HCT116 (cell line): Measurements from ENCODE around the gene PGGHG. TPM values are rescaled to one million over a fixed set of nuclear protein-coding genes. Genes with fewer than 3 reads are reported as not detected.

Experiments
- ATAC-seq: fragments of 200-7000 bp; cut with Tn5 transposase; 2 replicates; pipeline ENCODE4 v1.9.1; 2020; ENCODE audit warnings: mild to moderate bottlenecking, moderate library complexity
- BruUV-seq: library from RNA; stranded (reverse); fragments of 400-500 nt; replicated peaks from 2 replicates; lab custom pipeline; 2021; lab: Mats Ljungman, UMichigan
- CTCF ChIA-PET: fragments of 300-600 bp; sonication (Branson Sonifier 250); formaldehyde crosslinking; loops from one replicate; lab custom pipeline; 2021; ENCODE audit warnings: antibody characterized with exemption; lab: Charles Lee
- POLR2A ChIA-PET: fragments of 300-600, 350-600 bp; sonication (Branson Sonifier 250); formaldehyde crosslinking; loops from one replicate; lab custom pipeline; 2021; ENCODE audit warnings: antibody characterized with exemption; lab: Charles Lee
- RAD21 ChIA-PET, 2 experiments: fragments of 300-600 bp; sonication (Branson Sonifier 250); formaldehyde crosslinking; loops; one replicate each; lab custom pipeline; 2023; ENCODE audit warnings: low total read pairs in 2 of 2; ENCODE audit not compliant: uncharacterized antibody in 2 of 2, unreplicated experiment in 2 of 2, low non-redundant PET in 1 of 2; lab: Charles Lee
- DNase-seq: peaks from one replicate; pipeline ENCODE4 v3.0.0-alpha.2; 2010; ENCODE audit warnings: low read depth, low spot score
- H2AFZ ChIP-seq: fragments of 200-600 bp; shearing (Covaris generic), sonication (generic); 2 replicates; pipeline ENCODE4 v1.6.1; 2017; ENCODE audit warnings: low read depth, mixed run types, mixed read lengths, antibody characterized with exemption, low read length; ENCODE audit not compliant: poor library complexity, severe bottlenecking
- H3K27ac ChIP-seq: 2 replicates; pipeline ENCODE4 v1.5.1; 2012; ENCODE audit warnings: low read depth, low read length
- H3K27me3 ChIP-seq: fragments of 200-600 bp; sonication (generic); 2 replicates; pipeline ENCODE4 v1.6.1; 2016; ENCODE audit warnings: mixed run types, low read length, mixed read lengths; ENCODE audit not compliant: insufficient read depth
- H3K36me3 ChIP-seq, 2 experiments: fragments of 200-500 bp in 1 of 2; fragments of 200-600 bp in 1 of 2; sonication (Bioruptor generic) in 1 of 2; sonication (generic) in 1 of 2; 2 replicates each; pipeline versions ENCODE4 v1.5.1 to v1.6.1; 2014 to 2016; ENCODE audit warnings: low read length in 2 of 2, inconsistent platforms in 1 of 2, mixed read lengths in 1 of 2, mixed run types in 1 of 2; ENCODE audit not compliant: insufficient read depth in 2 of 2, control insufficient read depth in 1 of 2
- H3K4me1 ChIP-seq, 2 experiments: fragments of 200-600 bp in 1 of 2; sonication (generic) in 1 of 2; 2 replicates each; pipeline versions ENCODE4 v1.5.1 to v1.6.1; 2012 to 2017; ENCODE audit warnings: low read length in 2 of 2, inconsistent platforms in 1 of 2, mild to moderate bottlenecking in 1 of 2, mixed read lengths in 1 of 2, mixed run types in 1 of 2, moderate library complexity in 1 of 2; ENCODE audit not compliant: insufficient read depth in 2 of 2, control insufficient read depth in 1 of 2
- H3K4me2 ChIP-seq: fragments of 200-600 bp; sonication (generic); 2 replicates; pipeline ENCODE4 v1.6.1; 2017; ENCODE audit warnings: mixed run types, low read length, mixed read lengths
- H3K4me3 ChIP-seq, 2 experiments: fragments of 200-600 bp in 1 of 2; sonication (generic) in 1 of 2; replicated peaks in 1 of 2; 2 replicates each; pipeline ENCODE4 v1.5.1; 2011 to 2016; ENCODE audit warnings: low read length in 2 of 2, control low read depth in 1 of 2, low read depth in 1 of 2, mild to moderate bottlenecking in 1 of 2, mixed read lengths in 1 of 2, mixed run types in 1 of 2
- H3K79me2 ChIP-seq: fragments of 200-600 bp; sonication (generic); 2 replicates; pipeline ENCODE4 v1.6.1; 2017; ENCODE audit warnings: mild to moderate bottlenecking, mixed run types, low read length, moderate library complexity, mixed read lengths; ENCODE audit not compliant: insufficient read depth
- H3K9ac ChIP-seq: fragments of 200-600 bp; sonication (generic); 2 replicates; pipeline ENCODE4 v1.6.1; 2016; ENCODE audit warnings: low read length, mixed read lengths
- H3K9me2 ChIP-seq: fragments of 200-600 bp; sonication (generic), shearing (Covaris generic); 2 replicates; pipeline ENCODE4 v1.6.1; 2017; ENCODE audit warnings: mixed run types, mild to moderate bottlenecking, moderate library complexity; ENCODE audit not compliant: insufficient read depth
- H3K9me3 ChIP-seq, 2 experiments: fragments of 200-500 bp in 1 of 2; fragments of 200-600 bp in 1 of 2; sonication (Bioruptor generic) in 1 of 2; sonication (generic) in 1 of 2; 2 replicates each; pipeline ENCODE4 v1.6.1; 2014 to 2017; ENCODE audit warnings: low read length in 2 of 2, mixed read lengths in 2 of 2, inconsistent platforms in 1 of 2, low read depth in 1 of 2, mild to moderate bottlenecking in 1 of 2, mixed run types in 1 of 2, moderate library complexity in 1 of 2; ENCODE audit not compliant: control insufficient read depth in 1 of 2, insufficient read depth in 1 of 2
- H4K20me1 ChIP-seq: fragments of 200-600 bp; sonication (generic), shearing (Covaris generic); 2 replicates; pipeline ENCODE4 v1.6.1; 2017; ENCODE audit warnings: mixed run types, mild to moderate bottlenecking, moderate library complexity; ENCODE audit not compliant: insufficient read depth
- ATF3 ChIP-seq: IDR thresholded peaks from 2 replicates; pipeline ENCODE4 v1.6.1; 2012
- CBX3 ChIP-seq: IDR thresholded peaks from 2 replicates; pipeline ENCODE4 v1.6.1; 2012; ENCODE audit warnings: low read depth
- CTCF ChIP-seq, 3 experiments: fragments of 200-600 bp in 1 of 3; sonication (generic) in 1 of 3; IDR thresholded peaks in 2 of 3; conservative IDR thresholded peaks in 1 of 3; 2 replicates each; pipeline ENCODE4 v1.5.1; 2012 to 2017; ENCODE audit warnings: low read depth in 2 of 3, low read length in 2 of 3, antibody characterized with exemption in 1 of 3, borderline replicate concordance in 1 of 3, control low read depth in 1 of 3, mild to moderate bottlenecking in 1 of 3, mixed read lengths in 1 of 3, mixed run types in 1 of 3, moderate library complexity in 1 of 3; ENCODE audit not compliant: insufficient read depth in 1 of 3
- EGR1 ChIP-seq: IDR thresholded peaks from 2 replicates; pipeline ENCODE4 v1.6.1; 2012; ENCODE audit warnings: low read depth
- ELF1 ChIP-seq: IDR thresholded peaks from 2 replicates; pipeline ENCODE4 v1.6.1; 2012; ENCODE audit warnings: low read depth, borderline replicate concordance
- FOSL1 ChIP-seq: IDR thresholded peaks from 2 replicates; pipeline ENCODE4 v1.6.1; 2012; ENCODE audit warnings: low read depth
- MAX ChIP-seq: IDR thresholded peaks from 2 replicates; pipeline ENCODE4 v1.6.1; 2012
- POLR2A ChIP-seq: IDR thresholded peaks from 2 replicates; pipeline ENCODE4 v1.7.0; 2011; ENCODE audit warnings: borderline replicate concordance; ENCODE audit not compliant: insufficient read depth, insufficient read length; ENCODE audit errors: extremely low read depth
- POLR2AphosphoS5 ChIP-seq: IDR thresholded peaks from 2 replicates; pipeline ENCODE4 v1.6.1; 2011; ENCODE audit warnings: mild to moderate bottlenecking, low read depth, low read length, moderate library complexity
- RAD21 ChIP-seq: IDR thresholded peaks from 2 replicates; pipeline ENCODE4 v1.6.1; 2012; ENCODE audit warnings: low read depth, mild to moderate bottlenecking
- SIN3A ChIP-seq: IDR thresholded peaks from 2 replicates; pipeline ENCODE4 v1.6.1; 2012; ENCODE audit warnings: low read depth
- SP1 ChIP-seq: IDR thresholded peaks from 2 replicates; pipeline ENCODE4 v1.6.1; 2012; ENCODE audit warnings: low read depth
- TCF7L2 ChIP-seq: IDR thresholded peaks from 2 replicates; pipeline ENCODE4 v1.7.0; 2011; ENCODE audit warnings: borderline replicate concordance, inconsistent platforms; ENCODE audit not compliant: insufficient read depth, insufficient read length; ENCODE audit errors: extremely low read depth
- ZFX ChIP-seq: fragments of 450-650 bp; IDR thresholded peaks from 2 replicates; pipeline ENCODE4 v1.6.1; 2017
- ZNF274 ChIP-seq: fragments of 200-500 bp; sonication (Bioruptor generic); IDR thresholded peaks from 2 replicates; pipeline ENCODE4 v1.6.1; 2014; ENCODE audit warnings: mild to moderate bottlenecking, low read depth, low read length, inconsistent platforms
- intact Hi-C: fragments of 100-400 bp; cut with micrococcal nuclease; formaldehyde crosslinking; loops from 2 replicates; pipeline ENCODE4 v1.10.0; 2022
- total RNA-seq: library from RNA; stranded (reverse); gene quantifications from one replicate; pipeline ENCODE4 v1.2.1, GENCODE V29; 2021; ENCODE audit not compliant: unreplicated experiment

The PGGHG gene
- total RNA-seq, 1 experiment from 2014 or later = 57.5 TPM

- peaks cover 7% of the 10 kb centered on the region; the same call in 1 of the 2 replicates for H3K79me2 ChIP-seq
- ATAC-seq = no peak
- no peaks in the 10 kb centered on the region for H4K20me1 ChIP-seq
- H3K9me3 ChIP-seq = no peaks in the 10 kb centered on the region
- peaks cover 14 to 25% of the 10 kb centered on the region in 2 experiments for H3K4me1 ChIP-seq
- RAD21 ChIA-PET = no interaction called here
- H3K36me3 ChIP-seq = peaks cover 0 to 5% of the 10 kb centered on the region in 2 experiments; a peak in 3 of 4 replicates
- CTCF ChIA-PET = no interaction called here
- H3K27me3 ChIP-seq = no peaks in the 10 kb centered on the region
- no TSS peak for BruUV-seq
- TF ChIP-seq EGR1 (no peak), POLR2A (no peak)
- no peak overlapping the region for H2AFZ ChIP-seq
- POLR2A ChIA-PET = no interaction called here
- H3K27ac ChIP-seq = no peak overlapping the region
- no peak overlapping the region for H3K4me2 ChIP-seq
- no peak overlapping the region for H3K9ac ChIP-seq
- DNase-seq = no peak
- intact Hi-C loops = no loop called here
- no peaks in the 10 kb centered on the region for H3K9me2 ChIP-seq
- no peak overlapping the region for H3K4me3 ChIP-seq
Observed at GRCh38 chr11:291281-292210, 2.6 kb downstream of the PGGHG start.

- TF ChIP-seq MAX (no peak), POLR2AphosphoS5 (no peak), CTCF (IDR thresholded peaks at IDR 0.05 in 2 of 3, conservative IDR thresholded peaks at IDR 0.05 in 1 of 3; ENCODE audit: borderline replicate concordance in 1 of 3, insufficient read depth in 1 of 3, low read depth in 2 of 3, low read length in 2 of 3) (no peak), FOSL1 (no peak), TCF7L2 (no peak), RAD21 (no peak), ZFX (no peak), ZNF274 (no peak), POLR2A (no peak), SP1 (no peak), ATF3 (no peak), SIN3A (no peak), ELF1 (no peak), CBX3 (no peak)
- no peak overlapping the region; the same call in 1 of the 2 replicates for H3K27ac ChIP-seq
- DNase-seq = no peak
- H3K4me3 ChIP-seq = no peak overlapping the region
- H3K27me3 ChIP-seq = no peaks in the 10 kb centered on the region
- no peak overlapping the region for H3K4me2 ChIP-seq
- ChIA-PET CTCF (no interaction called here), RAD21 (no interaction called here), POLR2A (no interaction called here)
- H3K9me2 ChIP-seq = no peaks in the 10 kb centered on the region
- H2AFZ ChIP-seq = no peak overlapping the region
- intact Hi-C loops = no loop called here
- BruUV-seq = no TSS peak
- H4K20me1 ChIP-seq = no peaks in the 10 kb centered on the region
- H3K9me3 ChIP-seq = no peaks in the 10 kb centered on the region
- H3K9ac ChIP-seq = no peak overlapping the region
- peaks cover 7% of the 10 kb centered on the region; the same call in 1 of the 2 replicates for H3K79me2 ChIP-seq
- peaks cover 9 to 19% of the 10 kb centered on the region in 2 experiments; a peak in 3 of 4 replicates for H3K4me1 ChIP-seq
- ATAC-seq = no peak
- H3K36me3 ChIP-seq = peaks cover 0 to 5% of the 10 kb centered on the region in 2 experiments; a peak in 3 of 4 replicates
Observed at GRCh38 chr11:292211-293121, 3.5 kb downstream of the PGGHG start.
